IMR-90 (cell line): ENCODE data around the gene DOCK9. TPM values are rescaled to one million over a fixed set of nuclear protein-coding genes. Genes with fewer than 3 reads are reported as not detected.

Experiments
- ATAC-seq: fragments of 200-7000 bp; cut with Tn5 transposase; 2 replicates; pipeline ENCODE4 v1.9.1; 2020; ENCODE audit warnings: low read depth, mild to moderate bottlenecking, moderate library complexity
- BruUV-seq: library from RNA; stranded (reverse); fragments of 400-500 nt; replicated peaks from 2 replicates; lab custom pipeline; 2021; lab: Mats Ljungman, UMichigan
- CTCF ChIA-PET: fragments of 300-600 bp; formaldehyde crosslinking; extraction: SDS; loops from one replicate; lab custom pipeline; 2021; ENCODE audit warnings: antibody characterized with exemption; lab: Yijun Ruan, JAX
- POLR2A ChIA-PET: fragments of 300-600 bp; sonication (Branson Sonifier 250); formaldehyde crosslinking; loops from one replicate; lab custom pipeline; 2022; ENCODE audit warnings: antibody characterized with exemption; ENCODE audit not compliant: unreplicated experiment; lab: Charles Lee
- DNase-seq: peaks from one replicate; pipeline ENCODE4 v3.0.0; 2013
- H2AFZ ChIP-seq: replicated peaks from 2 replicates; pipeline ENCODE3; 2013; ENCODE audit warnings: low read length, mild to moderate bottlenecking; ENCODE audit not compliant: poor library complexity
- H2AK5ac ChIP-seq: 2 replicates; pipeline ENCODE4 v1.6.1; 2013; ENCODE audit warnings: low read depth, low read length, inconsistent platforms
- H2AK9ac ChIP-seq: replicated peaks from 2 replicates; pipeline ENCODE3; 2013; ENCODE audit warnings: mild to moderate bottlenecking, low read depth, low read length, moderate library complexity; ENCODE audit not compliant: poor library complexity
- H2BK120ac ChIP-seq: 2 replicates; pipeline ENCODE4 v1.6.1; 2013; ENCODE audit warnings: low read depth, low read length, inconsistent platforms
- H2BK15ac ChIP-seq: 3 replicates; pipeline ENCODE4 v1.6.1; 2013; ENCODE audit warnings: low read depth, low read length, inconsistent platforms
- H2BK20ac ChIP-seq: 2 replicates; pipeline ENCODE4 v1.6.1; 2013; ENCODE audit warnings: low read depth, mild to moderate bottlenecking, inconsistent platforms, low read length, moderate library complexity
- H2BK5ac ChIP-seq: 2 replicates; pipeline ENCODE4 v1.6.1; 2013; ENCODE audit warnings: mild to moderate bottlenecking, low read depth, low read length, inconsistent platforms; ENCODE audit not compliant: poor library complexity, severe bottlenecking
- H3K14ac ChIP-seq: replicated peaks from 2 replicates; pipeline ENCODE4 v1.6.1; 2013; ENCODE audit warnings: low read depth, low read length, inconsistent platforms
- H3K18ac ChIP-seq: 2 replicates; pipeline ENCODE4 v1.6.1; 2013; ENCODE audit warnings: low read depth, low read length, control low read depth
- H3K23ac ChIP-seq: 2 replicates; pipeline ENCODE4 v1.6.1; 2013; ENCODE audit warnings: low read depth, low read length, inconsistent platforms
- H3K27ac ChIP-seq: 2 replicates; pipeline ENCODE4 v1.5.1; 2013; ENCODE audit warnings: mild to moderate bottlenecking, control low read depth, low read length; ENCODE audit not compliant: insufficient read depth
- H3K27me3 ChIP-seq: 2 replicates; pipeline ENCODE4 v1.6.1; 2013; ENCODE audit warnings: low read length; ENCODE audit not compliant: control insufficient read depth, insufficient read depth
- H3K36me3 ChIP-seq: 2 replicates; pipeline ENCODE4 v1.6.1; 2013; ENCODE audit warnings: low read length, mixed read lengths; ENCODE audit not compliant: control insufficient read depth, insufficient read depth
- H3K4ac ChIP-seq: 2 replicates; pipeline ENCODE4 v1.6.1; 2013; ENCODE audit warnings: low read depth, low read length, inconsistent platforms
- H3K4me1 ChIP-seq: 2 replicates; pipeline ENCODE4 v1.6.1; 2013; ENCODE audit warnings: low read length, mixed read lengths; ENCODE audit not compliant: control insufficient read depth, insufficient read depth
- H3K4me2 ChIP-seq: 2 replicates; pipeline ENCODE4 v1.6.1; 2013; ENCODE audit warnings: low read depth, mild to moderate bottlenecking, control low read depth, low read length, moderate library complexity
- H3K4me3 ChIP-seq: 2 replicates; pipeline ENCODE4 v1.5.1; 2013; ENCODE audit warnings: low read depth, mild to moderate bottlenecking, control low read depth, low read length, moderate library complexity; ENCODE audit not compliant: insufficient read depth
- H3K56ac ChIP-seq: 2 replicates; pipeline ENCODE4 v1.6.1; 2013; ENCODE audit warnings: low read length, inconsistent platforms; ENCODE audit not compliant: insufficient read depth; ENCODE audit errors: extremely low read depth
- H3K79me1 ChIP-seq, 2 experiments: 2 replicates each; pipeline ENCODE4 v1.6.1; 2013; ENCODE audit warnings: low read length in 2 of 2, inconsistent platforms in 1 of 2, low read depth in 1 of 2
- H3K9ac ChIP-seq: 2 replicates; pipeline ENCODE4 v1.6.1; 2013; ENCODE audit warnings: low read depth, low read length, control low read depth
- H3K9me1 ChIP-seq: 2 replicates; pipeline ENCODE4 v1.6.1; 2013; ENCODE audit warnings: low read length, inconsistent platforms; ENCODE audit not compliant: insufficient read depth
- H3K9me3 ChIP-seq: 2 replicates; pipeline ENCODE4 v1.6.1; 2013; ENCODE audit warnings: low read length; ENCODE audit not compliant: control insufficient read depth, insufficient read depth
- H4K20me1 ChIP-seq: 2 replicates; pipeline ENCODE4 v1.6.1; 2013; ENCODE audit warnings: low read length, inconsistent platforms; ENCODE audit not compliant: insufficient read depth
- H4K5ac ChIP-seq: 2 replicates; pipeline ENCODE4 v1.6.1; 2013; ENCODE audit warnings: mild to moderate bottlenecking, low read depth, low read length, control low read depth
- H4K8ac ChIP-seq, 2 experiments: 2 replicates each; pipeline ENCODE4 v1.6.1; 2013; ENCODE audit warnings: low read depth in 2 of 2, low read length in 2 of 2, control low read depth in 1 of 2, inconsistent platforms in 1 of 2
- H4K91ac ChIP-seq: 2 replicates; pipeline ENCODE4 v1.6.1; 2013; ENCODE audit warnings: low read depth, low read length, inconsistent platforms; ENCODE audit not compliant: insufficient read depth
- BHLHE40 ChIP-seq: fragments of 150-350 bp; IDR thresholded peaks from 2 replicates; pipeline ENCODE4 v1.6.1; 2016; ENCODE audit warnings: mild to moderate bottlenecking, low read depth, low read length
- CEBPB ChIP-seq: IDR thresholded peaks from 2 replicates; pipeline ENCODE4 v1.6.1; 2012; ENCODE audit warnings: low read depth, low read length, improper control_type of control experiment
- CHD1 ChIP-seq: IDR thresholded peaks from 2 replicates; pipeline ENCODE4 v1.6.1; 2012; ENCODE audit warnings: low read depth, low read length, improper control_type of control experiment
- FOS ChIP-seq: fragments of 150-350 bp; IDR thresholded peaks from 2 replicates; pipeline ENCODE4 v1.6.1; 2016; ENCODE audit warnings: low read depth, low read length
- MAZ ChIP-seq: IDR thresholded peaks from 2 replicates; pipeline ENCODE4 v1.6.1; 2012; ENCODE audit warnings: low read depth, mild to moderate bottlenecking, low read length, improper control_type of control experiment, moderate library complexity, borderline replicate concordance
- NFE2L2 ChIP-seq: fragments of 150-350 bp; IDR thresholded peaks from 2 replicates; pipeline ENCODE4 v1.6.1; 2016; ENCODE audit warnings: low read depth, mild to moderate bottlenecking, low read length
- POLR2A ChIP-seq: IDR thresholded peaks from 2 replicates; pipeline ENCODE4 v1.6.1; 2012; ENCODE audit warnings: mild to moderate bottlenecking, low read depth, low read length
- RAD21 ChIP-seq: IDR thresholded peaks from 2 replicates; pipeline ENCODE4 v1.6.1; 2012; ENCODE audit warnings: low read length, improper control_type of control experiment
- RCOR1 ChIP-seq: IDR thresholded peaks from 2 replicates; pipeline ENCODE4 v1.6.1; 2012; ENCODE audit warnings: mild to moderate bottlenecking, low read length, improper control_type of control experiment; ENCODE audit not compliant: insufficient replicate concordance
- RFX5 ChIP-seq: IDR thresholded peaks from 2 replicates; pipeline ENCODE4 v1.8.0; 2012; ENCODE audit warnings: low read depth, mild to moderate bottlenecking, low read length, moderate library complexity
- WGBS, 2 experiments: methylation state at CpG; one replicate each; pipeline versions ENCODE4 v1.1.5 to v1.1.7; 2013; ENCODE audit warnings: missing lambda C conversion rate in 2 of 2; ENCODE audit not compliant: insufficient read length in 1 of 2; ENCODE audit errors: extremely low coverage in 2 of 2; 5-methylcytosine and 5-hydroxymethylcytosine counted together
- dilution Hi-C: fragments of 300-500 bp; cut with HindIII; formaldehyde crosslinking; loops from one replicate; pipeline ENCODE4 v1.14.3; 2018; ENCODE audit warnings: low sequenced_read_pairs; ENCODE audit not compliant: unreplicated experiment
- in situ Hi-C: fragments of 300-500 bp; cut with MboI; formaldehyde crosslinking; loops from 3 replicates; pipeline ENCODE4 v1.14.3; 2019; ENCODE audit warnings: low sequenced_read_pairs, inconsistent platforms, mixed read lengths
- intact Hi-C: fragments of 100-400 bp; cut with micrococcal nuclease; formaldehyde crosslinking; loops from 2 replicates; pipeline ENCODE4 v1.10.0; 2022
- polyA plus RNA-seq, 3 experiments: library from polyadenylated mRNA; depleted of rRNA; stranded (reverse); fragments of >200 nt; gene quantifications; 2 replicates each; pipeline ENCODE4 v1.2.3, GENCODE V29; 2012; ENCODE audit warnings: low replicate concordance in 1 of 3
- total RNA-seq: library from RNA; depleted of rRNA; stranded (reverse); fragments of >200 nt; gene quantifications from 2 replicates; pipeline ENCODE4 v1.2.3, GENCODE V29; 2012
- TF ChIP-seq, protein P1 (sequence below): fragments of 150-350 bp; IDR thresholded peaks from 2 replicates; pipeline ENCODE4 v1.6.1; 2017; ENCODE audit warnings: mild to moderate bottlenecking, antibody characterized with exemption, low read length, low read depth
- TF ChIP-seq, protein P2 (sequence below): conservative IDR thresholded peaks from 2 replicates; pipeline ENCODE4 v1.5.1; 2012; ENCODE audit warnings: mild to moderate bottlenecking, low read depth, low read length, improper control_type of control experiment

The DOCK9 gene
- total and polyA plus RNA-seq, 2 of the 4 experiments (the other 2 are of a cell fraction): 4.8 to 7.2 TPM

DNA sequence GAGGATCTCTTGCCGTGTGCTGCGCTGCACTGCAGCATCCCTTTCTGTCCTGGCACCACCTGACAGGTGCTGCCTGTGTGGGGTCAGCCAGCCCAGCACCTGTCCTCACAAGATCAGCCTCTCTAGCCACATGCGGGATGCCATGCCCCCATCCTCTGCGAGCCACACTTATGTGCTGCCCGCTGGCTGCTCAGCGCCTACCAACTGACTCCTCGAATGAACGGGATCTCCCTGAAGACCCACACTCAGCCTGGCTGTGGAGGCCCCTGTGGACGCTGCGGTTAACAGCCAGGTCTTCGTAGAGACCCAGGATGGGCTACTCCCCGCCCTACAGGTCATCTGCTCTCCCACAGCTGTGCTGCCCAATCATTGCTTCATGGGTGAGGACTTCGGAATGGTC lies 106.1 kb downstream of the DOCK9 start:
- H4K20me1 ChIP-seq: no peaks in the 10 kb centered on the region
- peaks cover 2% of the 10 kb centered on the region; the same call in 1 of the 2 replicates for H3K36me3 ChIP-seq
- H3K14ac ChIP-seq: no peak overlapping the region
- no peak overlapping the region for H2BK20ac ChIP-seq
- H3K18ac ChIP-seq: no peak overlapping the region
- no peak overlapping the region for H3K27ac ChIP-seq
- H3K79me1 ChIP-seq: no peaks in the 10 kb centered on the region
- no peak overlapping the region for H3K23ac ChIP-seq
- no peak overlapping the region for H2AFZ ChIP-seq
- H3K9me1 ChIP-seq: peaks cover 6% of the 10 kb centered on the region; the same call in 1 of the 2 replicates
- no peak overlapping the region for H3K9ac ChIP-seq
- no peak overlapping the region for H2BK5ac ChIP-seq
- H2BK120ac ChIP-seq: no peak overlapping the region
- H3K56ac ChIP-seq: no peak overlapping the region
- no peak overlapping the region for H3K4ac ChIP-seq
- no peak overlapping the region for H4K91ac ChIP-seq
- H3K9me3 ChIP-seq: peaks cover 3% of the 10 kb centered on the region
- H3K4me3 ChIP-seq: no peak overlapping the region
- ATAC-seq (no peak), DNase-seq (no peak)
- POLR2A ChIA-PET: no interaction called here
- BruUV-seq: no TSS peak
- no peak overlapping the region for H3K4me2 ChIP-seq
- no peaks in the 10 kb centered on the region for H3K4me1 ChIP-seq
- H3K27me3 ChIP-seq: no peaks in the 10 kb centered on the region
- intact Hi-C loops (no loop called here), in situ Hi-C loops (no loop called here), dilution Hi-C loops (no loop called here)
- WGBS, 2 experiments: 100% methylated on average over 5 of the region's 13 CpGs; no CpG with 5 or more reads in 1 of the 2 experiments
- no peak overlapping the region for H2AK9ac ChIP-seq
- TF ChIP-seq CEBPB: no peak
- TF ChIP-seq RAD21: no peak
- TF ChIP-seq NFE2L2: no peak
- TF ChIP-seq, protein P1, sequence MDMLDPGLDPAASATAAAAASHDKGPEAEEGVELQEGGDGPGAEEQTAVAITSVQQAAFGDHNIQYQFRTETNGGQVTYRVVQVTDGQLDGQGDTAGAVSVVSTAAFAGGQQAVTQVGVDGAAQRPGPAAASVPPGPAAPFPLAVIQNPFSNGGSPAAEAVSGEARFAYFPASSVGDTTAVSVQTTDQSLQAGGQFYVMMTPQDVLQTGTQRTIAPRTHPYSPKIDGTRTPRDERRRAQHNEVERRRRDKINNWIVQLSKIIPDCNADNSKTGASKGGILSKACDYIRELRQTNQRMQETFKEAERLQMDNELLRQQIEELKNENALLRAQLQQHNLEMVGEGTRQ: no peak
- TF ChIP-seq RFX5: no peak
- TF ChIP-seq, protein P2, sequence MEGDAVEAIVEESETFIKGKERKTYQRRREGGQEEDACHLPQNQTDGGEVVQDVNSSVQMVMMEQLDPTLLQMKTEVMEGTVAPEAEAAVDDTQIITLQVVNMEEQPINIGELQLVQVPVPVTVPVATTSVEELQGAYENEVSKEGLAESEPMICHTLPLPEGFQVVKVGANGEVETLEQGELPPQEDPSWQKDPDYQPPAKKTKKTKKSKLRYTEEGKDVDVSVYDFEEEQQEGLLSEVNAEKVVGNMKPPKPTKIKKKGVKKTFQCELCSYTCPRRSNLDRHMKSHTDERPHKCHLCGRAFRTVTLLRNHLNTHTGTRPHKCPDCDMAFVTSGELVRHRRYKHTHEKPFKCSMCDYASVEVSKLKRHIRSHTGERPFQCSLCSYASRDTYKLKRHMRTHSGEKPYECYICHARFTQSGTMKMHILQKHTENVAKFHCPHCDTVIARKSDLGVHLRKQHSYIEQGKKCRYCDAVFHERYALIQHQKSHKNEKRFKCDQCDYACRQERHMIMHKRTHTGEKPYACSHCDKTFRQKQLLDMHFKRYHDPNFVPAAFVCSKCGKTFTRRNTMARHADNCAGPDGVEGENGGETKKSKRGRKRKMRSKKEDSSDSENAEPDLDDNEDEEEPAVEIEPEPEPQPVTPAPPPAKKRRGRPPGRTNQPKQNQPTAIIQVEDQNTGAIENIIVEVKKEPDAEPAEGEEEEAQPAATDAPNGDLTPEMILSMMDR: no peak
- TF ChIP-seq FOS: no peak
- no peak for TF ChIP-seq MAZ
- TF ChIP-seq CHD1: no peak
- no peak for TF ChIP-seq BHLHE40
- no peak for TF ChIP-seq RCOR1
- TF ChIP-seq POLR2A: no peak
- H2BK15ac ChIP-seq: no peak overlapping the region
- no peak overlapping the region for H4K5ac ChIP-seq
- H2AK5ac ChIP-seq: no peak overlapping the region
- H4K8ac ChIP-seq: no peak overlapping the region
- CTCF ChIA-PET: no interaction called here
